SH-SY5Y (cell line): ENCODE data around the gene QPRT.

Experiments
- GATA2 ChIP-seq: IDR thresholded peaks from 2 replicates; pipeline ENCODE4 v1.6.1; 2011; ENCODE audit warnings: mild to moderate bottlenecking, low read depth, low read length
- GATA3 ChIP-seq: IDR thresholded peaks from 2 replicates; pipeline ENCODE4 v1.6.1; 2011; ENCODE audit warnings: low read depth, mild to moderate bottlenecking, low read length, moderate library complexity

DNA sequence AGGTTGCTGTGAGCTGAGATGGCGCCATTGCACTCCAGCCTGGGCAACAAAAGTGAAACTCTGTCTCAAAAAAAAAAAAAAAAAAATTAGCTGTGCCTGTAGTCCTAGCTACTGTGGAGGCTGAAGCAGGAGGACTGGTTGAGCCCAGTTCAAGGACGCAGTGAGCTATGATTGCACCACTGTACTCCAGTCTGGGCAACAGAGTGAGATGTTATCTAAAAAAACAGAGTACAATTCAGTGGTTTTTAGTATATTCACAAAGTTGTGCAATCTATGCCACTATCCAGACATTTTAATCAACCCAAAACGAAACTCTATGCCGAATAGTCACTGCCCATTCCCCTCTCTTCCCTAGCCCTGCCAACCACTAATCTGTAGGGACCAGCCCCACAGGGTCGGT lies 41.7 kb downstream of the QPRT start:
- no peak for TF ChIP-seq GATA2
- no peak for TF ChIP-seq GATA3
